Activated T-cell treated with anti-CD3 and anti-CD28 coated beads, Interleukin-2, amount 50 U/mL, for 4 hours (primary cell): ENCODE results near the gene KCP. TPM values are rescaled to one million over a fixed set of nuclear protein-coding genes. Genes with fewer than 3 reads are reported as not detected.

Experiments
- ATAC-seq, 2 donors: fragments of 200-7000 bp; cut with Tn5 transposase; one replicate each; pipeline ENCODE4 v1.10.0; 2021
- DNase-seq: peaks from one replicate; pipeline ENCODE4 v3.0.0-alpha.2; 2020
- H3K27me3 Mint-ChIP-seq: one replicate; pipeline ENCODE4 v1.8.0; 2021; ENCODE audit warnings: low read depth, mixed read lengths
- H3K36me3 Mint-ChIP-seq: one replicate; pipeline ENCODE4 v1.8.0; 2022; ENCODE audit warnings: mixed read lengths; ENCODE audit not compliant: insufficient read depth
- H3K4me1 Mint-ChIP-seq: one replicate; pipeline ENCODE4 v1.8.0; 2021; ENCODE audit warnings: low read depth, mixed read lengths
- H3K4me3 Mint-ChIP-seq: one replicate; pipeline ENCODE4 v1.8.0; 2021; ENCODE audit warnings: mild to moderate bottlenecking, moderate library complexity, mixed read lengths
- H3K9me3 Mint-ChIP-seq: one replicate; pipeline ENCODE4 v1.8.0; 2021; ENCODE audit warnings: mixed read lengths
- total RNA-seq, 3 donors: library from RNA; stranded (reverse); gene quantifications; one replicate each; pipeline ENCODE4 v1.2.1, GENCODE V29; 2021

The KCP gene
- under 1 TPM; 0.10 to 0.40 (median 0.27) TPM for total RNA-seq

GRCh38 chr7:128910569-128910945 lies at the start of gene KCP:
TSS of gene KCP (minus strand) at chr7:128910709. CDS start at chr7:128910676, 33 bp downstream.
- Mint-ChIP-seq H3K27me3 (peaks cover 59% of the 10 kb centered on the region), H3K9me3 (no peaks in the 10 kb centered on the region), H3K4me3 (no peak within 1 kb of the TSS), H3K36me3 (no peaks in the 10 kb centered on the region), H3K4me1 (peaks cover 8% of the 10 kb centered on the region)
- DNase-seq: no peak
- no peak for ATAC-seq

- ATAC-seq: peak in 1 of 2 donors; percentile 6
- DNase-seq: no peak
- Mint-ChIP-seq H3K36me3 (peaks cover 38% of the 10 kb centered on the region), H3K27me3 (no peaks in the 10 kb centered on the region), H3K9me3 (no peaks in the 10 kb centered on the region), H3K4me1 (peaks cover 24% of the 10 kb centered on the region), H3K4me3 (no peak overlapping the region)
These were observed 48.8 kb upstream of the KCP start for GRCh38 chr7:128959296-128959695.

GRCh38 chr7:128955981-128956380 lies 45.5 kb upstream of the KCP start:
- ATAC-seq (no peak), DNase-seq (no peak)
- Mint-ChIP-seq H3K9me3 (no peaks in the 10 kb centered on the region), H3K36me3 (peaks cover 43% of the 10 kb centered on the region), H3K27me3 (no peaks in the 10 kb centered on the region), H3K4me3 (no peak overlapping the region), H3K4me1 (peaks cover 2% of the 10 kb centered on the region)

- Mint-ChIP-seq H3K27me3 (no peaks in the 10 kb centered on the region), H3K4me1 (peaks cover 2% of the 10 kb centered on the region), H3K4me3 (no peak overlapping the region), H3K36me3 (peaks cover 43% of the 10 kb centered on the region), H3K9me3 (no peaks in the 10 kb centered on the region)
- ATAC-seq (no peak), DNase-seq (no peak)
These were observed 44.6 kb upstream of the KCP start for GRCh38 chr7:128954830-128955802.

GRCh38 chr7:128954150-128954549 lies 43.6 kb upstream of the KCP start:
- H3K4me3 Mint-ChIP-seq: no peak overlapping the region
- H3K9me3 Mint-ChIP-seq: no peaks in the 10 kb centered on the region
- peak; percentile 10 to 18 for ATAC-seq
- no peak for DNase-seq
- peaks cover 40% of the 10 kb centered on the region for H3K36me3 Mint-ChIP-seq
- no peaks in the 10 kb centered on the region for H3K27me3 Mint-ChIP-seq
- H3K4me1 Mint-ChIP-seq: peaks cover 2% of the 10 kb centered on the region

GRCh38 chr7:128951296-128951695 lies 40.8 kb upstream of the KCP start:
- H3K27me3 Mint-ChIP-seq: no peaks in the 10 kb centered on the region
- H3K4me3 Mint-ChIP-seq: no peak overlapping the region
- ATAC-seq (no peak), DNase-seq (no peak)
- H3K36me3 Mint-ChIP-seq: peaks cover 26% of the 10 kb centered on the region
- H3K4me1 Mint-ChIP-seq: peaks cover 2% of the 10 kb centered on the region
- H3K9me3 Mint-ChIP-seq: no peaks in the 10 kb centered on the region

GRCh38 chr7:128948976-128949760 lies 38.7 kb upstream of the KCP start:
- no peak for ATAC-seq

GRCh38 chr7:128948312-128948973 lies 37.9 kb upstream of the KCP start:
- Mint-ChIP-seq H3K27me3 (no peaks in the 10 kb centered on the region), H3K4me1 (no peaks in the 10 kb centered on the region), H3K4me3 (no peak overlapping the region), H3K9me3 (no peaks in the 10 kb centered on the region), H3K36me3 (peaks cover 12% of the 10 kb centered on the region)
- DNase-seq: no peak
- ATAC-seq: no peak

More at GRCh38 chr7:128948976-128949760, 38.7 kb upstream of the KCP start:
- Mint-ChIP-seq H3K4me3 (no peak overlapping the region), H3K4me1 (no peaks in the 10 kb centered on the region), H3K9me3 (no peaks in the 10 kb centered on the region), H3K36me3 (peaks cover 16% of the 10 kb centered on the region), H3K27me3 (no peaks in the 10 kb centered on the region)
- no peak for DNase-seq

- ATAC-seq (no peak), DNase-seq (no peak)
- H3K4me3 Mint-ChIP-seq: no peak overlapping the region
- H3K27me3 Mint-ChIP-seq: no peaks in the 10 kb centered on the region
- no peaks in the 10 kb centered on the region for H3K4me1 Mint-ChIP-seq
- H3K36me3 Mint-ChIP-seq: peaks cover 6% of the 10 kb centered on the region
- H3K9me3 Mint-ChIP-seq: no peaks in the 10 kb centered on the region
These were observed 37.3 kb upstream of the KCP start for GRCh38 chr7:128947854-128948253.

GRCh38 chr7:128946936-128947830 lies 36.7 kb upstream of the KCP start:
- H3K9me3 Mint-ChIP-seq: no peaks in the 10 kb centered on the region
- H3K27me3 Mint-ChIP-seq: no peaks in the 10 kb centered on the region
- H3K4me1 Mint-ChIP-seq: no peaks in the 10 kb centered on the region
- H3K4me3 Mint-ChIP-seq: no peak overlapping the region
- ATAC-seq (peak in 1 of 2 donors; percentile 25), DNase-seq (no peak)
- peaks cover 6% of the 10 kb centered on the region for H3K36me3 Mint-ChIP-seq

- H3K4me3 Mint-ChIP-seq: no peak overlapping the region
- H3K36me3 Mint-ChIP-seq: no peaks in the 10 kb centered on the region
- H3K9me3 Mint-ChIP-seq: no peaks in the 10 kb centered on the region
- no peaks in the 10 kb centered on the region for H3K27me3 Mint-ChIP-seq
- peaks cover 7% of the 10 kb centered on the region for H3K4me1 Mint-ChIP-seq
- ATAC-seq: no peak
- no peak for DNase-seq
These were observed 35.3 kb upstream of the KCP start for GRCh38 chr7:128945668-128946366.

GRCh38 chr7:128944487-128945236 lies 34.2 kb upstream of the KCP start:
- Mint-ChIP-seq H3K4me3 (no peak overlapping the region), H3K9me3 (no peaks in the 10 kb centered on the region), H3K4me1 (peaks cover 17% of the 10 kb centered on the region), H3K27me3 (peaks cover 3% of the 10 kb centered on the region), H3K36me3 (no peaks in the 10 kb centered on the region)
- DNase-seq (no peak), ATAC-seq (no peak)
